NT2/D1 (cell line): ENCODE results near the gene U2AF2.

Experiments
- SUZ12 ChIP-seq: IDR thresholded peaks from 2 replicates; pipeline ENCODE4 v1.6.1; 2011; ENCODE audit not compliant: insufficient read length, insufficient read depth; ENCODE audit errors: extremely low read depth
- YY1 ChIP-seq: IDR thresholded peaks from 2 replicates; pipeline ENCODE4 v1.6.1; 2011; ENCODE audit not compliant: insufficient read length, insufficient read depth
- ZNF274 ChIP-seq: IDR thresholded peaks from 2 replicates; pipeline ENCODE4 v1.6.1; 2011; ENCODE audit warnings: mild to moderate bottlenecking, low read depth, low read length

- TF ChIP-seq SUZ12 (no peak), ZNF274 (no peak), YY1 (no peak)
Observed at GRCh38 chr19:55691561-55692481, 37.0 kb downstream of the U2AF2 start.
